Measurements from ENCODE around the gene DISP2. TPM values are rescaled to one million over a fixed set of nuclear protein-coding genes. Genes with fewer than 3 reads are reported as not detected.

Gene DISP2
- total and polyA plus RNA-seq, 2 experiments from 2014 or later: 1.3 to 2.2 TPM

DNA sequence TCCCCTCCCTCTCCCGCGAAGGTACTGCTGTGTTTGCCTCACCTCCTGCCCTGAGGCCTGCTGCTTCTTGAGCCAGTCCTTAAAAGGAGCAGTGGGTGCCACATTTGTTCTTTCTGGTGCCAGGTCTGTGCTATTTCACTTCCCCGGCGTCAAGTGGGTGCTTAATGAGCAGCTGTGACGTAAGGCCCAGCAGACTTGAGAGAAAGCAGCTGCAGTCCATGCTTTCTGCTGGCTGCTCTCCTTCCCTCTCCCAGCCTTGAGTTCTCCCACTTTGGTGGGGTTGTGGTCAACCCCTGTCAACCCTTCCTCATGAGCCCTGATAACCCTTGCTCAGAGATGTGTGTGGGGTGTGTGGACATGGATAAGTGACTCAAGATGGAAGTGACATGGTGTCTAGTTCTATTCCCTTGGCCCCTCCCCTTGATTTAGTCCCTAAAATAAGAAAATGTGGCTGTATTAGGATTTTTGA is 27.6 kb upstream of the DISP2 start:
- Histone ChIP-seq H3K27me3 (ENCODE audit: insufficient read depth) (peaks cover 4% of the 10 kb centered on the region), H3K9me2 (ENCODE audit: insufficient read depth) (0 out of 2 replicates have a peak, but pooled peaks cover 2% of the 10 kb centered on the region), H3F3A (replicated peaks; ENCODE audit: low read depth) (peaks cover 12% of the 10 kb centered on the region; the same call in 1 of the 2 replicates), H3K4me3 (no peak overlapping the region), H3K27ac (ENCODE audit: low read depth) (no peak overlapping the region), H3K36me3 (ENCODE audit: insufficient read depth) (no peaks in the 10 kb centered on the region), H3K4me2 (no peak overlapping the region), H3K79me2 (replicated peaks; ENCODE audit: insufficient read depth) (peaks cover 11% of the 10 kb centered on the region), H4K20me1 (replicated peaks; ENCODE audit: insufficient read depth) (peaks cover 4% of the 10 kb centered on the region; the same call in 1 of the 2 replicates), H3K4me1 (ENCODE audit: insufficient read depth) (peaks cover 42% of the 10 kb centered on the region), H2AFZ (no peak overlapping the region)
- H3K27ac Mint-ChIP-seq: no peak overlapping the region
- ATAC-seq (no peak), DNase-seq (ENCODE audit: low spot score) (no peak)
- H3K4me3 Mint-ChIP-seq: no peak overlapping the region
- H3K36me3 Mint-ChIP-seq (ENCODE audit: low read depth): peaks cover 20% of the 10 kb centered on the region
- no peak for TF ChIP-seq ZNF331 (CRISPR knock-in tag; IDR thresholded peaks at IDR 0.05; ENCODE audit: low read depth)
- no peak for TF ChIP-seq EZH2 (IDR thresholded peaks at IDR 0.05; ENCODE audit: low read depth, unreplicated experiment)
- TF ChIP-seq EZH2phosphoT487 (IDR thresholded peaks at IDR 0.05; ENCODE audit: unreplicated experiment): no peak
- TF ChIP-seq ZNF114 (CRISPR knock-in tag; IDR thresholded peaks at IDR 0.05): no peak
- TF ChIP-seq JUNB (IDR thresholded peaks at IDR 0.05; ENCODE audit: unreplicated experiment): no peak
- TF ChIP-seq STAT1 (IDR thresholded peaks at IDR 0.05; ENCODE audit: unreplicated experiment): no peak
- no peak for TF ChIP-seq ZNF462 (CRISPR knock-in tag; IDR thresholded peaks at IDR 0.05)
- no peak for TF ChIP-seq CREB1 (CRISPR knock-in tag; IDR thresholded peaks at IDR 0.05; ENCODE audit: low read depth)
- TF ChIP-seq POLR2AphosphoS5 (IDR thresholded peaks at IDR 0.05; ENCODE audit: low read depth): no peak
- H3K27me3 Mint-ChIP-seq (ENCODE audit: insufficient read depth, low read depth, poor library complexity): peaks cover 9% of the 10 kb centered on the region
- peaks cover 58% of the 10 kb centered on the region for H3K4me1 Mint-ChIP-seq
- no peaks in the 10 kb centered on the region for H3K9me3 Mint-ChIP-seq

All from GM23338 (cell line).